Keratinocyte (primary cell): ENCODE results near the gene SYT2. TPM values are rescaled to one million over a fixed set of nuclear protein-coding genes. Genes with fewer than 3 reads are reported as not detected.

Source experiments
- DNase-seq: peaks from one replicate; pipeline ENCODE4 v3.0.0-alpha.2; 2011; ENCODE audit warnings: low read depth, missing footprints, low spot score
- FAIRE-seq: peaks from 2 replicates; lab custom pipeline; 2011; peaks lifted over from hg19 to GRCh38; lab: Jason Lieb, UNC
- H2AFZ ChIP-seq: 2 replicates; pipeline ENCODE4 v1.6.0; 2012; ENCODE audit warnings: low read length, control low read depth, inconsistent platforms; ENCODE audit not compliant: control insufficient read depth
- H3K27ac ChIP-seq: 2 replicates; pipeline ENCODE4 v1.5.1; 2011; ENCODE audit warnings: low read length; ENCODE audit not compliant: control insufficient read depth, insufficient read depth
- H3K27me3 ChIP-seq: 3 replicates; pipeline ENCODE4 v1.6.0; 2011; ENCODE audit warnings: low read length; ENCODE audit not compliant: control insufficient read depth, insufficient read depth; ENCODE audit errors: extremely low read depth
- H3K36me3 ChIP-seq, 2 experiments: 2 replicates in 1 of 2; 3 replicates in 1 of 2; pipeline ENCODE4 v1.5.1; 2011; ENCODE audit warnings: low read length in 2 of 2, mild to moderate bottlenecking in 1 of 2; ENCODE audit not compliant: control insufficient read depth in 2 of 2, insufficient read depth in 2 of 2; ENCODE audit errors: extremely low read depth in 1 of 2
- H3K4me1 ChIP-seq: 3 replicates; pipeline ENCODE4 v1.5.1; 2011; ENCODE audit warnings: low read length; ENCODE audit not compliant: control insufficient read depth, insufficient read depth; ENCODE audit errors: extremely low read depth
- H3K4me2 ChIP-seq: 3 replicates; pipeline ENCODE4 v1.6.0; 2011; ENCODE audit warnings: low read depth, low read length; ENCODE audit not compliant: control insufficient read depth, insufficient read depth; ENCODE audit errors: extremely low read depth
- H3K4me3 ChIP-seq, 3 experiments: fragments of 200-600 bp in 1 of 3; sonication (generic) in 1 of 3; 2 replicates in 2 of 3; 3 replicates in 1 of 3; pipeline ENCODE4 v1.5.1; 2011 to 2016; ENCODE audit warnings: low read length in 3 of 3, mild to moderate bottlenecking in 3 of 3, control low read depth in 2 of 3, inconsistent platforms in 1 of 3, low read depth in 1 of 3, mixed read lengths in 1 of 3, mixed run types in 1 of 3, moderate library complexity in 1 of 3; ENCODE audit not compliant: control insufficient read depth in 2 of 3, insufficient read depth in 2 of 3; ENCODE audit errors: extremely low read depth in 1 of 3
- H3K79me2 ChIP-seq: 2 replicates; pipeline ENCODE4 v1.6.0; 2012; ENCODE audit warnings: low read length; ENCODE audit not compliant: control insufficient read depth, insufficient read depth
- H3K9ac ChIP-seq: 3 replicates; pipeline ENCODE4 v1.6.0; 2011; ENCODE audit warnings: low read length; ENCODE audit not compliant: control insufficient read depth, insufficient read depth; ENCODE audit errors: extremely low read depth
- H3K9me1 ChIP-seq: 3 replicates; pipeline ENCODE4 v1.6.0; 2011; ENCODE audit warnings: low read length; ENCODE audit not compliant: control insufficient read depth, insufficient read depth; ENCODE audit errors: extremely low read depth
- H3K9me3 ChIP-seq: 2 replicates; pipeline ENCODE4 v1.5.1; 2012; ENCODE audit warnings: low read depth, low read length; ENCODE audit not compliant: control insufficient read depth
- H4K20me1 ChIP-seq: 3 replicates; pipeline ENCODE4 v1.6.0; 2011; ENCODE audit warnings: low read length; ENCODE audit not compliant: control insufficient read depth, insufficient read depth; ENCODE audit errors: extremely low read depth
- CTCF ChIP-seq, 3 experiments: IDR thresholded peaks in 1 of 3; conservative IDR thresholded peaks in 1 of 3; optimal IDR thresholded peaks in 1 of 3; 2 replicates in 2 of 3; 3 replicates in 1 of 3; pipeline versions ENCODE3 to v1.5.1; 2011; ENCODE audit warnings: low read length in 3 of 3, mild to moderate bottlenecking in 3 of 3, moderate library complexity in 2 of 3, control low read depth in 1 of 3, inconsistent platforms in 1 of 3; ENCODE audit not compliant: insufficient read depth in 2 of 3; ENCODE audit errors: extremely low read depth in 1 of 3
- EZH2 ChIP-seq: IDR thresholded peaks from one replicate; pipeline ENCODE4 v1.6.1; 2012; ENCODE audit warnings: inconsistent platforms, mild to moderate bottlenecking, low read length, moderate library complexity
- dilution Hi-C: fragments of 300-500 bp; cut with MboI; formaldehyde crosslinking; loops from one replicate; pipeline ENCODE4 v1.7.0; 2020; ENCODE audit warnings: low sequenced_read_pairs; ENCODE audit not compliant: extremely low pct_ligation_motif_present
- polyA plus RNA-seq, 5 experiments: library from polyadenylated mRNA; depleted of rRNA in 3 of 5; stranded (reverse) in 3 of 5; stranded (forward) in 1 of 5; unstranded in 1 of 5; fragments of >200 nt; gene quantifications; 1 replicate in 1 of 5; 2 replicates in 3 of 5; 3 replicates in 1 of 5; pipeline versions ENCODE4 v1.2.1 to v1.2.3, GENCODE V29; 2011 to 2012; ENCODE audit warnings: missing spikeins in 2 of 5, low read depth in 1 of 5, low replicate concordance in 1 of 5

The SYT2 gene
- polyA plus RNA-seq, 1 donor (not counting 4 experiments of a cell fraction or from before 2014, with no cell fraction given), result not detected

GRCh38 chr1:202679406-202680177 is 30.7 kb downstream of the SYT2 start:
- H3K27me3 ChIP-seq, result peaks cover 30% of the 10 kb centered on the region
- H3K9me3 ChIP-seq, result no peaks in the 10 kb centered on the region
- H3K9ac ChIP-seq, result no peak overlapping the region
- no peak overlapping the region for H3K4me3 ChIP-seq
- H2AFZ ChIP-seq, result no peak overlapping the region
- H3K27ac ChIP-seq, result no peak overlapping the region
- H3K36me3 ChIP-seq, result no peaks in the 10 kb centered on the region
- DNase-seq (no peak), FAIRE-seq (no peak)
- no peaks in the 10 kb centered on the region for H4K20me1 ChIP-seq
- H3K4me1 ChIP-seq, result no peaks in the 10 kb centered on the region
- no peaks in the 10 kb centered on the region for H3K9me1 ChIP-seq
- TF ChIP-seq EZH2 (no peak), CTCF (optimal IDR thresholded peaks at IDR 0.05 in 1 of 3, IDR thresholded peaks at IDR 0.05 in 1 of 3, conservative IDR thresholded peaks at IDR 0.05 in 1 of 3; ENCODE audit: extremely low read depth in 1 of 3, insufficient read depth in 2 of 3, low read length in 3 of 3) (no peak)
- H3K79me2 ChIP-seq, result no peaks in the 10 kb centered on the region
- H3K4me2 ChIP-seq, result no peak overlapping the region
- dilution Hi-C loops, result no loop called here

- DNase-seq (no peak), FAIRE-seq (no peak)
- H3K27me3 ChIP-seq, result peaks cover 28% of the 10 kb centered on the region
- H3K36me3 ChIP-seq, result no peaks in the 10 kb centered on the region
- H3K9ac ChIP-seq, result no peak overlapping the region
- H3K4me3 ChIP-seq, result no peak overlapping the region
- dilution Hi-C loops, result no loop called here
- no peaks in the 10 kb centered on the region for H3K9me1 ChIP-seq
- no peak overlapping the region for H3K4me2 ChIP-seq
- no peaks in the 10 kb centered on the region for H4K20me1 ChIP-seq
- H3K27ac ChIP-seq, result no peak overlapping the region
- H3K79me2 ChIP-seq, result no peaks in the 10 kb centered on the region
- no peak overlapping the region for H2AFZ ChIP-seq
- no peaks in the 10 kb centered on the region for H3K4me1 ChIP-seq
- H3K9me3 ChIP-seq, result no peaks in the 10 kb centered on the region
- TF ChIP-seq EZH2 (no peak), CTCF (optimal IDR thresholded peaks at IDR 0.05 in 1 of 3, IDR thresholded peaks at IDR 0.05 in 1 of 3, conservative IDR thresholded peaks at IDR 0.05 in 1 of 3; ENCODE audit: extremely low read depth in 1 of 3, insufficient read depth in 2 of 3, low read length in 3 of 3) (no peak)
Observed at GRCh38 chr1:202677433-202677832, 32.8 kb downstream of the SYT2 start.
